Upper lobe of right lung (tissue), 1 donor: Measurements from ENCODE around the gene CCK. TPM values are rescaled to one million over a fixed set of nuclear protein-coding genes. Genes with fewer than 3 reads are reported as not detected.

Source experiments
- ATAC-seq: fragments of 200-7000 bp; cut with Tn5 transposase; one replicate; pipeline ENCODE4 v1.9.1; 2020; ENCODE audit warnings: mild to moderate bottlenecking, moderate library complexity
- DNase-seq: peaks from one replicate; pipeline ENCODE4 v3.0.0-alpha.2; 2020
- H3K27ac ChIP-seq: fragments of 200-600 bp; one replicate; pipeline ENCODE4 v1.8.0; 2022
- H3K27me3 ChIP-seq: fragments of 200-600 bp; one replicate; pipeline ENCODE4 v1.8.0; 2022; ENCODE audit warnings: mild to moderate bottlenecking
- H3K36me3 ChIP-seq: fragments of 200-600 bp; one replicate; pipeline ENCODE4 v1.8.0; 2022
- H3K4me1 ChIP-seq: fragments of 200-600 bp; one replicate; pipeline ENCODE4 v1.8.0; 2022
- H3K4me3 ChIP-seq: fragments of 200-600 bp; one replicate; pipeline ENCODE4 v1.8.0; 2022; ENCODE audit warnings: mild to moderate bottlenecking
- H3K9me3 ChIP-seq: fragments of 200-600 bp; one replicate; pipeline ENCODE4 v1.8.0; 2022
- CTCF ChIP-seq: fragments of 200-600 bp; IDR thresholded peaks from one replicate; pipeline ENCODE4 v1.8.0; 2022; ENCODE audit warnings: antibody characterized with exemption
- intact Hi-C: fragments of 100-400 bp; cut with DNase I; formaldehyde crosslinking; loops from one replicate; pipeline ENCODE4 v1.11.0; 2022
- total RNA-seq: library from RNA; stranded (reverse); fragmentation: NEBNext Ultra II Directional; extraction: Animal tissue kit (Norgen Biotek cat#: 25700); gene quantifications from one replicate; pipeline ENCODE4 v1.2.1, GENCODE V29; 2021
- donor health status: DM: no; HTN: yes; CAD: no; lungs with severe emphysema.

CCK gene
- total RNA-seq, 1 donor from 2014 or later = 0.67 TPM

- Histone ChIP-seq H3K9me3 (no peaks in the 10 kb centered on the region), H3K4me1 (peaks cover 16% of the 10 kb centered on the region), H3K36me3 (peaks cover 38% of the 10 kb centered on the region), H3K27ac (no peak overlapping the region), H3K4me3 (no peak overlapping the region), H3K27me3 (no peaks in the 10 kb centered on the region)
- no peak for DNase-seq
- TF ChIP-seq CTCF = no peak
- no peak for ATAC-seq
- intact Hi-C loops = no loop called here
Observed at GRCh38 chr3:42216302-42216701, 49.7 kb downstream of the CCK start.

- Histone ChIP-seq H3K36me3 (peaks cover 47% of the 10 kb centered on the region), H3K4me3 (no peak overlapping the region), H3K27ac (no peak overlapping the region), H3K4me1 (peaks cover 16% of the 10 kb centered on the region), H3K9me3 (no peaks in the 10 kb centered on the region), H3K27me3 (no peaks in the 10 kb centered on the region)
- no peak for ATAC-seq
- TF ChIP-seq CTCF = no peak
- intact Hi-C loops = no loop called here
- DNase-seq = no peak
Observed at GRCh38 chr3:42214565-42215283, 51.3 kb downstream of the CCK start.

GRCh38 chr3:42214064-42214463 lies 51.9 kb downstream of the CCK start:
- ATAC-seq = peak; percentile 78
- intact Hi-C loops = no loop called here

GRCh38 chr3:42213417-42213816 lies 52.6 kb downstream of the CCK start:
- Histone ChIP-seq H3K4me3 (no peak overlapping the region), H3K9me3 (no peaks in the 10 kb centered on the region), H3K4me1 (peaks cover 16% of the 10 kb centered on the region), H3K27ac (no peak overlapping the region), H3K36me3 (peaks cover 47% of the 10 kb centered on the region), H3K27me3 (no peaks in the 10 kb centered on the region)
- ATAC-seq = no peak
- no peak for DNase-seq
- TF ChIP-seq CTCF = no peak
- intact Hi-C loops = no loop called here

More at GRCh38 chr3:42214064-42214463, 51.9 kb downstream of the CCK start:
- H3K27ac ChIP-seq = no peak overlapping the region
- DNase-seq = no peak
- no peaks in the 10 kb centered on the region for H3K27me3 ChIP-seq
- peaks cover 48% of the 10 kb centered on the region for H3K36me3 ChIP-seq
- no peak for TF ChIP-seq CTCF
- peaks cover 16% of the 10 kb centered on the region for H3K4me1 ChIP-seq
- H3K4me3 ChIP-seq = no peak overlapping the region
- H3K9me3 ChIP-seq = no peaks in the 10 kb centered on the region

GRCh38 chr3:42210726-42211125 lies 55.3 kb downstream of the CCK start:
- intact Hi-C loops = no loop called here

More at GRCh38 chr3:42210726-42211125, 55.3 kb downstream of the CCK start:
- no peak for DNase-seq
- no peaks in the 10 kb centered on the region for H3K27me3 ChIP-seq
- no peak for TF ChIP-seq CTCF
- peak; percentile 21 for ATAC-seq
- H3K4me3 ChIP-seq = no peak overlapping the region
- no peaks in the 10 kb centered on the region for H3K9me3 ChIP-seq
- H3K36me3 ChIP-seq = peaks cover 67% of the 10 kb centered on the region
- H3K27ac ChIP-seq = no peak overlapping the region
- peaks cover 16% of the 10 kb centered on the region for H3K4me1 ChIP-seq
